GM21423 (cell line): Measurements from ENCODE around the gene RBM15.

Source experiments
- ATAC-seq: cut with Tn5 transposase; IDR thresholded peaks from one replicate; pipeline ENCODE4 v1.9.1; 2021; ENCODE audit warnings: mild to moderate bottlenecking, moderate library complexity; ENCODE audit not compliant: unreplicated experiment

Gene RBM15

DNA sequence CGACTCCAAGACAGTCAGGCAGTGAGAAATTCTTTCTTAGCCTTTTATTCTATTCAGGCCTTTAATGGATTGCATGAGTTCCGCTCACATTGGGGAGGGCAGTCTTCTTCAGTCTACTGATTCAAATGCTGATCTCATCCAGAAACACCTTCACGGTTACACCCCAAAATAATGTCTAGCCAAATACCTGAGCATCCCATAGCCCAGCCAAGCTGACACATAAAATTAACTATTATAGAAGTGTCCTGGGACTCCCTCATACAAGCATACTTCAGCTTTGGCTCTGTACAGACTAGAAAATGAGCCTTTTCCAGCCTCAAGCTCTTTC lies 55.3 kb downstream of the RBM15 start:
- ATAC-seq: no peak
